ENCODE results near the gene TSHZ1.

Gene TSHZ1

GRCh38 chr18:75164479-75164878, 46.1 kb upstream of the TSHZ1 start:
- TF ChIP-seq CTCF (IDR thresholded peaks at IDR 0.05; ENCODE audit: low read depth, low read length, missing control alignments) = no peak
- in situ Hi-C loops (cut with HindIII; ENCODE audit: low sequenced_read_pairs) = no loop called here
- no peak overlapping the region for H3K4me3 ChIP-seq (ENCODE audit: low read depth, low read length)
- DNase-seq (ENCODE audit: low read depth) = no peak

GRCh38 chr18:75165926-75166325, 44.7 kb upstream of the TSHZ1 start:
- in situ Hi-C loops (cut with HindIII; ENCODE audit: low sequenced_read_pairs) = no loop called here
- no peak overlapping the region for H3K4me3 ChIP-seq (ENCODE audit: low read depth, low read length)
- TF ChIP-seq CTCF (IDR thresholded peaks at IDR 0.05; ENCODE audit: low read depth, low read length, missing control alignments) = no peak
- no peak for DNase-seq (ENCODE audit: low read depth)

GRCh38 chr18:75167137-75167536, 43.5 kb upstream of the TSHZ1 start:
- H3K4me3 ChIP-seq (ENCODE audit: low read depth, low read length) = no peak overlapping the region
- DNase-seq (ENCODE audit: low read depth) = no peak
- in situ Hi-C loops (cut with HindIII; ENCODE audit: low sequenced_read_pairs) = no loop called here
- TF ChIP-seq CTCF (IDR thresholded peaks at IDR 0.05; ENCODE audit: low read depth, low read length, missing control alignments) = no peak

- TF ChIP-seq CTCF (IDR thresholded peaks at IDR 0.05; ENCODE audit: low read depth, low read length, missing control alignments) = no peak
- DNase-seq (ENCODE audit: low read depth) = peak; percentile 43
- peak overlapping the region; percentile 46 for H3K4me3 ChIP-seq (ENCODE audit: low read depth, low read length)
- in situ Hi-C loops (cut with HindIII; ENCODE audit: low sequenced_read_pairs) = no loop called here
Measured at GRCh38 chr18:75167759-75168618, 42.6 kb upstream of the TSHZ1 start.

GRCh38 chr18:75168619-75169018, 42.0 kb upstream of the TSHZ1 start:
- no peak for TF ChIP-seq CTCF (IDR thresholded peaks at IDR 0.05; ENCODE audit: low read depth, low read length, missing control alignments)
- in situ Hi-C loops (cut with HindIII; ENCODE audit: low sequenced_read_pairs) = no loop called here
- no peak overlapping the region for H3K4me3 ChIP-seq (ENCODE audit: low read depth, low read length)
- DNase-seq (ENCODE audit: low read depth) = no peak

- no peak for TF ChIP-seq CTCF (IDR thresholded peaks at IDR 0.05; ENCODE audit: low read depth, low read length, missing control alignments)
- no peak for DNase-seq (ENCODE audit: low read depth)
- H3K4me3 ChIP-seq (ENCODE audit: low read depth, low read length) = no peak overlapping the region
- in situ Hi-C loops (cut with HindIII; ENCODE audit: low sequenced_read_pairs) = no loop called here
Measured at GRCh38 chr18:75169411-75169810, 41.2 kb upstream of the TSHZ1 start.
